ENCODE measurements around the gene ZNF593OS.

The ZNF593OS gene

DNA sequence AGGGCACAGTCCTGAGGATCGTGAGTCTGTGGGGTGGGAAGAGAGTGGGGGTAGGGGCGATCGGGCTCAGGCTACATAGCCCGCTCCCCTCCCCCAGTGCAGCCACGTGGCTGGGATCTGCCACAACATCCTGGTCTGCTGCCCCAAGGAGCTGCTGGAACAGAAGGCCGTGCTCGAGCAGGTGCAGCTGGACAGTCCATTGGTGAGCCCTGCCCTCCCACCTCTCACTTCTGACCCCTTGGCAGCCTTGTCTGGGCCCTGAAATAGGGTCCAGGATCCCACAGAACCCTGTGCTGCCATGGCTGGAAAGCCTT is 10.7 kb upstream of the ZNF593OS start:
- no peak for DNase-seq

DNA sequence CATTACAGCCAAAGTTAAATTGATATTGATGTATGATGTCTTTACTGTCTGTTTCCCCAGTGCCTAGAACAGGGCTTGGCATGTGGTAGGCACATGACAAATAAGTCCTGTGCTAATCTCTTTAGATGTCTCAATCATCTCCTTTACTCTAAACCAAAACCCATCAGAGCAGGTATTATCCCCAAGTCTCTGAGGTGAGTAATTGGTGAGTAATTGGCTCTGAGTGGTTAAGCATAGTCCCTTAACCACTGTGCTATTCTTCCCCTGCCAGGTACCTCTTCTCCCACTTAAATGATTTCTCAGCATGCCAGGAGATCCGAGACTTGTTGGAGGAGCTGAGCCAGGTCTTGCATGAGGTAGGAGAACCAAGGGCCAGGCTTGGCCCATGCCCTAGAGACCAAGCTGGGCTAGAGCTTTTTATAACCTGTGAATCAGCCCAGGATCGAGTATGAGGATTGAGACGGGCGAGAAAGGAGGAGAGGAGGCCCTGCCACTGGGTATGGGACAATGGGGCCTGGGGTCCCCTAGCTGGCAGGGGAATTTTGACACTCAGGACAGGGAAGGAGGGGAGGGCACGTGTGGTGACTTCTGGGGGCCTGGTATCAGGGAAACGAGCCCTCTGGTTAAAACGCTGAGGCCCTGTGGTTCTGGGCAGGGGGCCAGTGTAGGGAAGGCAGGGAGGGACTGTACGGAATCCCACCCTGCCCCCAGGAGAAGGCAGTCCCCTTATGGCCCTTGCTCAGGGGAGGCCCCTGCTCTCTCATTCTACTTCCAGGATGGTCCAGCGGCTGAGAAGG is 10.2 kb upstream of the ZNF593OS start:
- DNase-seq, result no peak

DNA sequence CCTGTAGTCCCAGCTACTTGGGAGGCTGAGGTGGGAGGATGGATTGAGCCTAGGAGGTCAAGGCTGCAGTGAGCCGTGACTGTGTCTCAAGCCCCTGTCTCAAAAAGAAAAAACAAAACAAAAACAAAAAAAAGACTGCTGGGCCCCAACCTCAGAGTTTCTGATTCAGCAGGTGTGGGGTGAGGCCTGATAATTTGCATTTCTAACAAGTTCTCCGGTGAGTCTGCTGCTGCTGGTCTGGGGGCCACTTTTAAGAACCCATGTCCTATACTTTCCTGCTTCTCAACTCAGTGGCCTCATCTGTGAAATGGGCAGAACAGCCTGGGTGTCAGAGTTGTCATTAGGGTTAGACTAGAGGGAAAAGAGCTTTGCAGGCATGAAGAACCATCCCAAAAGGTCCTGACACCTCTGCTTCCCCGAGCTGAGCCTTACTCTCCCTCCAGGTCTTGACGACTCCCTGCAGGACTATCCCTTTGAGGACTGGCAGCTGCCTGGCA is 8.4 kb upstream of the ZNF593OS start:
- DNase-seq, result no peak

DNA sequence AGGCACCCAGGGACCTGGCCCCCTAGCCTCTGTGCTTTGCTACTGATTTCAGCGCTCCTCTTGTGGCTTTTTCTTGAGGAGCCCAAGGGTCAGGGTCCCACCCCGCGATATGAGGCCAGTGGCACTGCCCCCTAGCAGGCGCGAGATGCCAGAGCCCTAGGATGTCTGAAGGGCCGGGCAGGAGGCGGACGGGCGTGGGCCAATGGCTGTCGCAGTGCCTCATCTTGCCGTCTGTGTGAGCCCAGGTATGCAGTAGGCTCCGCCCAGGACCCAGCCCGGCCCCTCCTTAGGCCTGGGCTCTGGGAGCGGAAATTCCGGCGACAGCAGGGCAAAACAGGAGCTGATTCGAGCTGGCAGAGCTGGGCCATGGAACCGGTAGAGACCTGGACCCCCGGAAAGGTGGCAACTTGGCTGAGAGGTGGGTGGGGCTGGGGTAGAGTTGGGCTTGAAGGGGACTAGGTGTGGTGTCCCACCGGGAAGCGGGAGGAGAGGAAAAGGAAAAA is 5.6 kb upstream of the ZNF593OS start, which contains the start of gene CNKSR1:
Gene CNKSR1 (plus strand): TSS at position 310 of the 503 bp plus-strand sequence. CDS start 57 bp downstream, at position 367.
- DNase-seq, result no peak

DNA sequence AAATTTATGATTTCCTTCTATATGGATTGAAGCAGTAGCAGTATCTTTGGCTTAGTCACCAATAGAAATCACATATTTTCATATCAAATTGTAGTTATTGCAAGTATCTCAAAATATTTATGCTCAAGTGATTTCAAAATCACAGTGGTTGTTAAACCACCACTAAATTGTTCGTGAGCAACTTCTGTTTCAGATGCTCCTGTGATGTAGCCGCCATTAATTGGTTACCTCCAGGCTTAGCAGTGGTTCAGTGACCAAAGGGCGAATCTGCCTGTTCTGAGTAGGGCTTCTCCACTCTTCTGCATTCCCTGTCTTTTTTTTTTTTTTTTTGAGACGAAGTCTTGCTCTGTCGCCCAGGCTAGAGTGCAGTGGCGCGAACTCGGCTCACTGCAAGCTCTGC is 3.7 kb upstream of the ZNF593OS start:
- DNase-seq, result no peak

DNA sequence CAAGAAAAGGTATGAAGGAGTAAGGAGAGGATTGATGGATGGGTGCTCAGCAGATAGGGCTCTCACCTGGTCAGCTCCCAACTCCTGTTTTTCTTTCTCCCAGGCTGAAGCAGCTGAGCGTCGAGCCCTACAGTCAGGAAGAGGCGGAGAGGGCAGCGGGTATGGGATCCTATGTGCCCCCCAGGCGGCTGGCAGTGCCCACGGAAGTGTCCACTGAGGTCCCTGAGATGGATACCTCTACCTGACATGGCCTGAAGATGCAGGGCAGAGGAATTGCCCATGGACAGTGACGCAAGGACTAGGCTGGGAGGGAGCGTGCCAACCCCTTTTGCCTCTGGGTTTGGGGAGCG is 1.2 kb downstream of the ZNF593OS start:
- no peak for DNase-seq

DNA sequence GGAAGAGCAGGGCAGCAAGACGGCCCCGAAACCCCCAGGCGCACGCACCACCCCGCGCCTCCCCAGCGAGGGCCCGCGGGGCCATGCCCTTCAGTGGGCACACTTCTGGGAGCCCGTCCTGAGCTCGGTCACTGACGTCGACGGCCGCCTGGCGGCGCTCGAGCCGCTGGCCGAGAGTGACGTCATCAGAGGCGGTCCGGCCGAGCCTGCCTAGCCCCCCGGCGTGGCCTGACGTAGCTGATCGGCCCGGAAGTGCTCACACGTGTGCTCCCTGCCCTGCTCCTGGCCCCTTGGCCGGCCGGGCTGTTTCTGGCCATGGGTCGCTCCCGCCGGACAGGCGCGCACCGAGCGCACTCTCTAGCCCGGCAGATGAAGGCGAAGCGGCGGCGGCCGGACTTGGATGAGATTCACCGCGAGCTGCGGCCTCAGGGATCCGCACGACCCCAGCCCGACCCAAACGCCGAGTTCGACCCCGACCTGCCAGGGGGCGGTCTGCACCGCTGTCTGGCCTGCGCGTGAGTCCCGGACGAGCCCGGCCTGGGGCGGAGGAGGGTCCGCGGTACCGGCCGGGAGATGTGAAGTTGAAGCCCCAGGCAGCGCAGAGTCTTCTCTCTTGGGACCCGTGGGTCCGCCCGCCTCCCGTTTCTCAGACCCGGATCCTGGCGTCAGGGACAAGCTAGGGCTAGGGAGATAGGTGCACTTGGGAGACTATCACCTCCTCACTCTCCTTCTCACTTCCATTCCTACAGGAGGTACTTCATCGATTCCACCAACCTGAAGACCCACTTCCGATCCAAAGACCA is 1.8 kb downstream of the ZNF593OS start, which contains the start of gene ZNF593:
Gene ZNF593 (plus strand): TSS at position 240 of the 803 bp plus-strand sequence. CDS start 76 bp downstream, at position 316.
- DNase-seq, result peak; percentile 57

DNA sequence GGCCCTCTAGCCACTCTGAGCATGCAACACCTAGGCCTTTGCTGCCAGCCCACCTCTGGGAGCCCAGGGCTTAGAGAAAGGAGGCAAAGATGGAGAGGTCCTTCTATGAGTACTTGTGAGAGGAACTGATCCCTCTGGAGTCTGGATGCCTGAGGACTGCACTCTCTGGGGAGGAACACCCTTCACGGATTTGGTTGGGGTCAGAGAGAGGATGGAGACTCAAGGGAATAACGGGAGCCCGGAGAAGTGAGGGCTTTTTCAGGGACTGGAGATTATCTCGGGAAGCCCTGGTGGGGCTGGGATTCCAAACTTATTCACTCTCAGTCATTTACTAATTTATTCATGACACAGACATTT is 2.5 kb downstream of the ZNF593OS start:
- no peak for DNase-seq

DNA sequence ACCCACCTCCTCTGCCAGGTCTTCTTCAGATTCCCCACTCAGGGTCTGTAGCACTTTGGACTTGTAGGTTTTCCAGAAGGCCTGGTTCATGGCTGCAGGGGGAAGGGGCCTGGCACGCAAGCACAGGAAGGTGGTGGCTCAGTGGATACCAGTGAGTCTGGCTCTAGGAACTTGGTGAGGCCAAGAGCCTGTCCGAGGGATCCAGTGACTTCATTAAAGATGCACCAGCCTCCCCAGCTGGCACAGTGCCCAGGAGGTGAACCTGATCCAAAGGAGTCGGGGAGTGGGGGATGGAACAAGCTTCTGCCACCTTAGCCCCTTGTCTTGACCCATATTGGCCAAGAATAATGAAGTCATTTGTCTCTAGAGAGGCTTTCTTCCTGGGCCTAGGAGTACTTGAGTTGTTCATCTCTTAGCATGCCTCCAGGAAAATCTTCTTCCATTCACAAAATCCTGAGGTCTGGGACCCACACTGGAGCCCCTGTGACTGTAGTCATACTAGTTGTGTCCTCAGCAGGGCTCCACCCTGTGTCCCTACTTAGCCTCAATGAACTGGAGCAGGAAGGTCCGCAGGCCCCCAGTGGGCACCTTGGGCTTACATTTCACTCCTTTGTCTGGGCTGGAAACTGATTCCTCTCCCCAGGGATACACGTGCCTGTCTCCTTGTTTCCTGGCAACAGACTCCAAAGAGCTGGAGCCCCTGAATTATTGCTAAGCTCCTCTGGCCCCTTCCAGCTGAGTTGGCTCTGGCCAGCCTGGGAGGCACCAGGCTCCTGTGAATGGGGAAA is 3.0 kb downstream of the ZNF593OS start, which contains the start of gene C1orf232:
Gene C1orf232 (minus strand): TSS at position 554 of the 788 bp plus-strand sequence. CDS start 464 bp downstream, at position 90.
- no peak for DNase-seq

GRCh38 chr1:26166719-26167281 is 4.8 kb downstream of the ZNF593OS start:
- no peak for DNase-seq

- no peak for DNase-seq
Observed at GRCh38 chr1:26164861-26165842, 6.5 kb downstream of the ZNF593OS start.

DNA sequence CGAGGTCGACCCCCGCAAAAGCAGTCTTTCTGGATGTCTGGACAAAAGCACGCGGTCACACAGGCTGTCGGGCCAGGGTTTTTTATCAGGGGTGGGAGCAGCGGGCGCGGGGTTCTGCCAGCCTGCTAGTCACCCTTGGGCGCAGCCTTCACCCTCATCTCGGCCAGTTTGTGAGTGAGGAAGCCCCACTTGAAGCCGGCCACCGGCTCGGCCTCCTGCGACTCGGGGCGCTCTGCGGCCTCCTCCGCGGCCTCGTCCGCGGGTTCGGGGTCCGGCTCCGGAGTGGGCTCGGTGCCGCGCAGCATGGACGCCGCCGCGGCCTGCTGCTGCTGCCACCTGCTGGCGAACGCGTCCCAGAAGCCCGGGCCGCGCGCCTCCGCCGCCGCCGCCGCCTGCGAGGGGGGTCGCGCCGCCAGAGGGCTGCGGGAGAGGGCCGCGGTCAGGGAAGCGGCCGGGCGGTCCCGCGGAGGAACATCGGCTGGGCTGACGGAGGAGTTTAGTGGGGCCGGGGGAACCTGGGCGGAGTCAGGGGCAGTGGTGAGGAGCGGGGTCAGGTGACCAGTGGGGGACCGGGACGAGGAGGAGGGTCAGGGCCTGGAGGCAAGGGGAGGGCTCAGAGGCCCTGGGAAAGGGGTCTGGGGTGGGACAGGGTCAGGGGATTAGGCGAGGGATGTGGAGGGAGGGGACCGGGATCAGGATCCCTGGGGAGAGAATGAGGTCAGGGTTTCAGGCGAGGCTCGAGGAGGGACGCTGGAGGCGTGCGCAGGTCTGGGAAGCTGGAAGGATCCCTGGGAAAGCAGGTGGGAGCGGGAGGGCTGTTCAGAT is 7.4 kb downstream of the ZNF593OS start:
- DNase-seq, result no peak

- DNase-seq, result no peak
Observed at GRCh38 chr1:26163684-26164035, 8.0 kb downstream of the ZNF593OS start.

DNA sequence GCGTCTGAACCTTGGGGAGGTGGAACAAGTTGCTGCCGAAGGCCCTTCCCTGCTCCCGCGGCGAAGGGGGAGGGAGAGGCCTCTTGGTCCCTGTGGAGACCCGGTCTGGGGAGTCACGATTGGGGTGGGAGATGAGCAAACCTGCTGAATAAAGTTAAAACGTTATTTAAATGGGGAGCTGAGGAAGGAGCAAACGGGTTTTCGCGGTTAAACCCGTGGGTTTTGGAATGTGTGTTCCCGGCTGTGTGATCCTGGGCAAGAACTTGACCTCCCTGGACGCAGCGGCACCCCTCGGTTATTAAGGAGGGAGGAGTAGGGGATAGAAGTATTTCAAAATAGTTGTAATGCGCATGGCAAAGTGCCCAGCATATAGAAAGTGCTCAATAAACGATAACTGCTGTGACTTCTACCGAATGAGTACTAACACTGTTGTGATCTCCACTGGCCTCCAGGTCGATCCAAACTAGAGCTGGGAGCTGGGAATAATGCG is 9.4 kb downstream of the ZNF593OS start:
- DNase-seq, result no peak

DNA sequence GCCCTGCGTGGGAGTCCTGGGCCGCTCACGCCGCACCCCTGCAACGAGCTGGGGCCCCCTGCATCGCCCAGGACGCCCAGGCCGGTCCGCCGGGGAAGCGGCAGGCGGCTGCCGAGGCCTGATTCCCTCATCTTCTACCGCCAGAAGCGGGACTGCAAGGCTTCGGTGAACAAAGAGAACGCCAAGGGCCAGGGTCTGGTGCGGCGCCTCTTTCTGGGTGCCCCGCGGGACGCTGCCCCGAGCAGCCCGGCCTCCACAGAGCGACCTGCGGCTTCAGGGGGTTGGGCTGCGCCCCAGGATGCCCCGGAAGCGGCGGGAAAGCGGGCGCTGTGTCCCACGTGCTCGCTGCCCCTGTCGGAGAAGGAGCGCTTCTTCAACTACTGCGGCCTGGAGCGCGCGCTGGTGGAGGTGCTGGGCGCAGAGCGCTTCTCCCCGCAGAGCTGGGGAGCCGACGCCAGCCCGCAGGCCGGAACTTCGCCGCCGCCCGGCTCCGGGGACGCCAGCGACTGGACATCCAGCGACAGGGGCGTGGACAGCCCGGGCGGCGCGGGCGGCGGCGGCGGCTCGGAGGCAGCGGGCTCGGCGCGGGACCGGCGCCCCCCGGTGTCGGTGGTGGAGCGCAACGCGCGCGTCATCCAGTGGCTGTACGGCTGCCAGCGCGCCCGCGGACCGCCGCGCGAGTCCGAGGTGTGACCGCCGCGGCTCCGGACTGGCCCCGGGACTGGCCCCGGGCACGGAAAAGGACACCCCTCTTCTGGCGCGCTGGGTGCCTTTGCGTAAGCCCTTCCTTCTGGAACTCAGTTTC is 10.0 kb downstream of the ZNF593OS start:
- no peak for DNase-seq

DNA sequence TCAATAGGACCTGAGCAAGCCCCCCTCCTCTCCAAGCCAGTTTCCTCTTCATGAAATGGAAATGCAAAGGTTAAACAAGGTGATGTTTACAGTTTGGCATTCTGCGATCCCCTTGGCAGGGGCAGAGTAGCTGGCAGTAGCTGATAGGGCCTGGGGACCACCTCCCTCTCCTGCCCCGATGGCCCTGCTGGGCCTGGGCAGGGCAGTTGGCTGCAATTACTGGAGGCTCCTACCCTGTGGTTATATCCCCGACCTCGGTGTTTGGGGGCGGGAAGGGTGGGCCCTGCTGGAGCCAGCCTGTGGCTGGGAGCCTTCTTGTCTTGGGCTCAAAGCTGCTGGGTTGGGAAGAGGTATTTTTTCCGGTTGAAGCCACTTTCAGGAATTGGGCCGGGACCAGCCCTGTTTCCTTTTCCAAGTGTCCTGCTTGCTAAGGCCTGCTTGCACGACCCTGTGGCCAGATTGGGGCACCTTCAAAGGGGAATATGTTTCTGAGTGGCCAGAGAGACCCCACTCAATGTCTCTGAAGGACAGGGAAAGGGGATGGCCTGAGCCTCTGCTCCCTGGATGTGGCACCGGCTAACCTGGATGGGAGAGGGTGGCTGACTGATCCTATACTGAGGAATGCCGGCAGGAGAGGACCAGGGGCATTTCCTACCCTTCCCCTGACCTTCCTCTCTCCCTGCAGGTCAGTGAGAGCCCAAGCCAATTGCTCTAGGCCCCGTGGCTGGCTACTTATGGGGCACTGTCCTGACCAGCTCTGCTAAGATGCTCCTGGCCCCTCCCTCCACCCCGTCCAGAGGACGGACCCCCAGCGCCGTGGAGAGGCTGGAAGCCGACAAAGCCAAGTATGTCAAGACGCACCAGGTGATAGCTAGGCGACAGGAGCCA is 10.9 kb downstream of the ZNF593OS start:
- no peak for DNase-seq

DNA sequence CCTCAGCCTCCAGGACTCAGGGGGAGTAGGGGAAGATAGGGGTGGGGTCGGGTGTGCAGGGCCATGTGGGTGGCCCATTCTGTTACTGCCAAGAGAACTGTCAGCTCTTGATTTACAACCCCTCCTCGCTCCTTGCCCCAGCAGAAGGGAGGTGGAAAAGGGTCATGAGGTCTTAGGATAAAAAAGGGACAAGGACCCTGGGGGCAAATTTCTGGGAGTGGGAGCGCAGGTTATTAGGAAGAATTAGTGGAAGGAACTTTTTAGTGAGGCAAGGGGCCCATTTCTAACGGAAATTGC is 11.9 kb downstream of the ZNF593OS start:
- DNase-seq, result no peak

DNA sequence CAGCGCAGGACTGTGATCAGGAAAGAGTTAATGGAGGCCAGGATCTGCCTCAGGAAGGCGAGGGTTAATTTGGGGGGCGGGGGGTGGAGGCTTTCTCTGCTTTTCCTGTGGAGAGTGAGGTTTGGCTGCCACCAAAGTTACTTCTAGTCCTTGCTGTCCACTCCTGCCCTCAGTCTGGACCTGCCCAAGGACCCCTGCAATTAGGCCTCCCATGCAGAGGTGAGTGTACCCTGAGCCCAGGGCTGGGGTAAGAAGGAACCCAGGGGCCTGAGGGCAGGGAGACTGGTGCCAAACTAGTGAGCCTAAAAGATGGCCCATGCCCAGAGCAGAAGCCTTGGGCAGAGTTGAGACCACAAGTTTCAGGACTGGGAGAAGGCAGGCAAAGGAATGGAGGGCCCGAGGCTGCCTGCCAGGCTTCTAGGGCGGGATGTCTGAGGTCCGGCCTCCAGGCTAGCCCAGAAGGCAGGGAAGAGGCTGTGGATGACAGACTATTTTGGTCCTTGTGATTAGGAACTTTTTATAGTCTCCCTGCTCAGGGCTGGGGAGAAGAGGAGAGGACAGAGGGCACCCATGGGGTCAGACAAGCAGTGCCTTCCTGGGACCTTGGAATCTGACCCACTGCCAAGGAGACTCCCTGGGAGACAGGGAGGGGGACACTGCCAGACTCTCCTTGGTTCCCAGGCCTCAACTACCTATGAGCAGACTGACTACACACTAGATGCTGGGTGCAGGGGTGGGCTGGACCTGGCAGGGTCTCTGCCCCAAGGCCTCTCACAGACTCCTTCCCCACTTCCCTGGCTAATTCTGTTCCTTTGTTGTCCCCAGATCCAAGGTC is 12.5 kb downstream of the ZNF593OS start, which contains the start of gene FAM110D:
Gene FAM110D (plus strand): TSS at position 172 of the 835 bp plus-strand sequence. CDS start 2,213 bp downstream, outside the sequence.
- no peak for DNase-seq
